ENCODE results near the gene MMP21.
A peak's percentile ranks its signal among the peaks of the same experiment; 100 is the strongest.

The MMP21 gene

DNA sequence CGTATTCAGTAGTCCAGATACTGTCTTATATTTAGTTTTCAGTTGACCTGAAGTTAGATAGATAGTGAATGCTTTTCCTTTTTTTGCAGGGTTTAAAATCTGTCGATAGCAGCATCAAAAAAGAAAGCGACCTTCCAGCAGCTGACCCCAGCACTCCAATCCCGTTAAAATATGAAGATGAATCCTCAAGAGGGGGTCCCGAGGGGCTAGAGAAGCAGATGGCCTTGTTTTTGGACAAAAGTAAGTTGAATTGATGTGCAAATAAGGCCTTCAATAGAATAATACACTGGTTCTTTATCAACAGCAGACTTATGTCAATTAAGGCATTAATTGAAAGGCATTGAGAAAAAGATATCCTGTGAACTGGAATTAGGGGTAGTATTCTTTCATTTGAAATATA lies 37.4 kb downstream of the MMP21 start:
- no peaks in the 10 kb centered on the region for H3K9me3 ChIP-seq (ENCODE audit: control insufficient read depth in 2 of 2, low read length in 2 of 2)
- no peaks in the 10 kb centered on the region for H3K27me3 ChIP-seq (ENCODE audit: control insufficient read depth in 2 of 2, insufficient read depth in 2 of 2, low read length in 2 of 2)
- no peak overlapping the region for H3K9ac ChIP-seq (ENCODE audit: low read depth in 1 of 2, low read length in 2 of 2)
- peaks cover 83 to 87% of the 10 kb centered on the region in 2 donors for H3K36me3 ChIP-seq (ENCODE audit: control insufficient read depth in 2 of 2, insufficient read depth in 2 of 2, low read length in 2 of 2)
- H3K27ac ChIP-seq (ENCODE audit: low read depth in 2 of 2, low read length in 2 of 2): no peak overlapping the region
- no peak overlapping the region for H3K4me3 ChIP-seq (ENCODE audit: low read length in 2 of 2)
- no peaks in the 10 kb centered on the region for H3K4me1 ChIP-seq (ENCODE audit: control insufficient read depth in 2 of 2, insufficient read depth in 2 of 2, low read length in 2 of 2)

DNA sequence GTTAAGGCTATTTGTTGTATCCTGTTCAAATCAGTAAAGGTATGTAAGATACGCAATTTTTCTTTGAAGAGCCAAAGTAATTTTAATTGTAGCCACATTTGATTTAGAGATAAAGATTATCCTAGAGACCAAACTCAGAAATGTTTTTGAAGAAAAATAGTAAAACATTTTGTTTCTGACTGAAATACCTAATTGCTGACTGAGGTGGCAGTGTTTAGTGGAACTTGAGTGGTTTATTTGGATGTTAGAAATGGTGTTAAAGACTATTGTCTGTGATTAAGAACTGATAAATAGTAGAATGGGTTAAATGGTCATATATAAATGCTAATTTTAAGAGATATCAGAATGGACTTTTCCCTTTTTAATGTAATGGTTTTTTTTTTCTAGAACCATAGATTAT lies 40.8 kb downstream of the MMP21 start:
- H3K4me1 ChIP-seq (ENCODE audit: control insufficient read depth in 2 of 2, insufficient read depth in 2 of 2, low read length in 2 of 2): no peaks in the 10 kb centered on the region
- no peaks in the 10 kb centered on the region for H3K9me3 ChIP-seq (ENCODE audit: control insufficient read depth in 2 of 2, low read length in 2 of 2)
- H3K9ac ChIP-seq (ENCODE audit: low read depth in 1 of 2, low read length in 2 of 2): no peak overlapping the region
- no peak overlapping the region for H3K4me3 ChIP-seq (ENCODE audit: low read length in 2 of 2)
- no peaks in the 10 kb centered on the region for H3K27me3 ChIP-seq (ENCODE audit: control insufficient read depth in 2 of 2, insufficient read depth in 2 of 2, low read length in 2 of 2)
- peaks cover 84 to 90% of the 10 kb centered on the region in 2 donors for H3K36me3 ChIP-seq (ENCODE audit: control insufficient read depth in 2 of 2, insufficient read depth in 2 of 2, low read length in 2 of 2)
- no peak overlapping the region for H3K27ac ChIP-seq (ENCODE audit: low read depth in 2 of 2, low read length in 2 of 2)

DNA sequence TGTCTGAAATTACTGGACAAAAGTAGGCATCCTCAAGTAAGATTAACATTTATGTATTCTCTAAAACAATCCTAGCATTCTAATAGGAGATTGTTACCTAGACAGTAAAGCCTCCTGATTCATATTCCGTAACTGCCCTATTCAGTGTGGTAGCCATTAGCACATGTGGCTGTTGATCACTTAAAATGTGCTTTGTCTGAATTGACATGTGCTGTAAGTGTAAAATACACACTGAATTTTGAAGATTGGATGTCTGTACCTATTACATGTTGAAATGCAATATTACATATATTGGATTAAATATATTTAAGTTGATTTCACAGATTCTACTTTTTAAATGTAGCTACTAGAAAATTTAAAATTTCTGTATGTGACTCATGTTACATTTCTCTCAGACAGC lies 41.5 kb downstream of the MMP21 start:
- Histone ChIP-seq H3K4me1 (ENCODE audit: control insufficient read depth in 2 of 2, insufficient read depth in 2 of 2, low read length in 2 of 2) (no peaks in the 10 kb centered on the region), H3K36me3 (ENCODE audit: control insufficient read depth in 2 of 2, insufficient read depth in 2 of 2, low read length in 2 of 2) (peaks cover 84 to 90% of the 10 kb centered on the region in 2 donors), H3K9me3 (ENCODE audit: control insufficient read depth in 2 of 2, low read length in 2 of 2) (no peaks in the 10 kb centered on the region), H3K4me3 (ENCODE audit: low read length in 2 of 2) (no peak overlapping the region), H3K9ac (ENCODE audit: low read depth in 1 of 2, low read length in 2 of 2) (no peak overlapping the region), H3K27ac (ENCODE audit: low read depth in 2 of 2, low read length in 2 of 2) (no peak overlapping the region), H3K27me3 (ENCODE audit: control insufficient read depth in 2 of 2, insufficient read depth in 2 of 2, low read length in 2 of 2) (no peaks in the 10 kb centered on the region)

DNA sequence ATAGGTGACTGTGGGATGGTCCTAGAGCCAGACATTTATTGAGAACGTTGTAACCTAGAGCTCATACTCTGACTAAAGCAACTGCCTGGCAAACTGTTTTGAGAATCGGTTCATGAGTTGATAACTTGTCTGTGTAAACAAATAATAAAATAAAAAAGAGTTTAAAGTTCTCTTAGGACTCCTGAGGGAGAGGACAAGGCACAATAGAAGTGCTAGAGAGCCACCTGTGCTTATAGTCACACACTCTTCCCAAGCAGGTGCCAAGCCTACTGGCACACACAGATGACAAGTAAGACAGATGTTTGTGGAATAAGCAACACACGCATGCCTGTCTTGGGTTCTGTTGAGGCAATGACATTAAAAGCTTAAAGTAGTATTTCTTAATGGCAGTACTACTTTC lies 48.2 kb downstream of the MMP21 start:
- peaks cover 79 to 85% of the 10 kb centered on the region in 2 donors for H3K36me3 ChIP-seq (ENCODE audit: control insufficient read depth in 2 of 2, insufficient read depth in 2 of 2, low read length in 2 of 2)
- H3K4me1 ChIP-seq (ENCODE audit: control insufficient read depth in 2 of 2, insufficient read depth in 2 of 2, low read length in 2 of 2): peaks cover 0 to 14% of the 10 kb centered on the region in 2 donors
- no peak overlapping the region for H3K4me3 ChIP-seq (ENCODE audit: low read length in 2 of 2)
- no peaks in the 10 kb centered on the region for H3K27me3 ChIP-seq (ENCODE audit: control insufficient read depth in 2 of 2, insufficient read depth in 2 of 2, low read length in 2 of 2)
- H3K27ac ChIP-seq (ENCODE audit: low read depth in 2 of 2, low read length in 2 of 2): no peak overlapping the region
- H3K9me3 ChIP-seq (ENCODE audit: control insufficient read depth in 2 of 2, low read length in 2 of 2): no peaks in the 10 kb centered on the region
- H3K9ac ChIP-seq (ENCODE audit: low read depth in 1 of 2, low read length in 2 of 2): no peak overlapping the region

DNA sequence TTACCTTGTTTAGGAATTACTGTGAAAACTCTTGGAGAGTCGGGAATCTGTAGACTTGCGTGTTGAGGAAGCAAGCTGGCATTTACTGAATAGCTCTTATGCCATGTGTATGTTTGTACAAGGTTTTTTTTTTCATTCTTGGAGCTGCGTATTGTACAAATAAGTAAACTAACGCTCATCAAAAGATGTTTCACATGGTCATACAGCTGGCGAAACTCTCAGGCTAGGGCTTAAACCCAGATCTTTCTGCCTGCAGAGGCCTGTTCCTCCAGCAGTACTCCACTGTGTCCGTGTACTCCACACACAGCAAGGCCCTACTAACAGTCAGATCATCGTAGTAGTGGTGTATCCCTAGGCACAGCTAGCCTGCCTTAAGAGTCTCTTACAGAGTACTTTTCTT lies 48.7 kb downstream of the MMP21 start:
- Histone ChIP-seq H3K27me3 (ENCODE audit: control insufficient read depth in 2 of 2, insufficient read depth in 2 of 2, low read length in 2 of 2) (no peaks in the 10 kb centered on the region), H3K4me3 (ENCODE audit: low read length in 2 of 2) (no peak overlapping the region), H3K27ac (ENCODE audit: low read depth in 2 of 2, low read length in 2 of 2) (no peak overlapping the region), H3K4me1 (ENCODE audit: control insufficient read depth in 2 of 2, insufficient read depth in 2 of 2, low read length in 2 of 2) (peaks cover 0 to 14% of the 10 kb centered on the region in 2 donors), H3K9me3 (ENCODE audit: control insufficient read depth in 2 of 2, low read length in 2 of 2) (no peaks in the 10 kb centered on the region), H3K36me3 (ENCODE audit: control insufficient read depth in 2 of 2, insufficient read depth in 2 of 2, low read length in 2 of 2) (peaks cover 75 to 85% of the 10 kb centered on the region in 2 donors), H3K9ac (ENCODE audit: low read depth in 1 of 2, low read length in 2 of 2) (peak overlapping the region in 1 of 2 donors; percentile 21)

DNA sequence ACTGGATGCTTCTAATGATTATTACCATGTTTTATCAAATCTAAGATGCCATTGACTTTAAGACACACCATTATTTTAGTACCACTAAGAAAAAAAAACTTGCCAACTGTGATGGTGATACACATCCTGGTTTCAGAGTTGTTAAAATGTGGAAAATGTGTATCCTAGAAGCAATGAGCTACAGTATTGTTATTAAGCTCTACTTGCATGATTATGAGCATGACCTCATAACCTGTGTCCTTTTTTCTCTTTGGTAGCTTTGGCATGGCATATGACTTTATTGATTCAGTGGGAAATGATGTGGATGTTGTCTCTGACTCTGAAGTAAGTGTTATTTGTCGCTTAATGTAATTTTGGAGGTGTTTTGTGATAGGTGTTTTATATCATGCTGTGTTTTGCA lies 52.8 kb downstream of the MMP21 start:
- Histone ChIP-seq H3K4me1 (ENCODE audit: control insufficient read depth in 2 of 2, insufficient read depth in 2 of 2, low read length in 2 of 2) (peaks cover 8 to 30% of the 10 kb centered on the region in 2 donors), H3K27ac (ENCODE audit: low read depth in 2 of 2, low read length in 2 of 2) (no peak overlapping the region), H3K36me3 (ENCODE audit: control insufficient read depth in 2 of 2, insufficient read depth in 2 of 2, low read length in 2 of 2) (peaks cover 50 to 51% of the 10 kb centered on the region in 2 donors), H3K9ac (ENCODE audit: low read depth in 1 of 2, low read length in 2 of 2) (no peak overlapping the region), H3K9me3 (ENCODE audit: control insufficient read depth in 2 of 2, low read length in 2 of 2) (no peaks in the 10 kb centered on the region), H3K27me3 (ENCODE audit: control insufficient read depth in 2 of 2, insufficient read depth in 2 of 2, low read length in 2 of 2) (no peaks in the 10 kb centered on the region), H3K4me3 (ENCODE audit: low read length in 2 of 2) (no peak overlapping the region)

DNA sequence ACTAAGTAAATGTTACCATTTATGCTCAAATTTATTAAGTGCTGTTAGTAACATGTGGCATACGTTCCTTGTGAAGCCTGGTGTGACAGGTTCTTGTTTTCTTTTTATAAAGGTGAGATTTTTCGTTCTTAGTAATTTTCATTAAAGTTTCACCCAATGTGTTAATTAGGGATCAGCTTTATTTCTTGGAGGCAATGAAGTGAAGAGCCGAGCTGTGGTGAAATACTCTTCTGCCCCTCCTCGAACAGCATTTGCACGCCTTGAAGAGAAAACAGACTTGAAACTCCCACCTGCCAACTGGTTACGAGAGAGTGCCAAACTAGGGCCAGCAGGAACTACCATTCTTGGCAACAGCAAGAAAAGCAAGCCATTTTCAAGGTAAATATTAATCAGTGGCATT lies 54.6 kb downstream of the MMP21 start:
- Histone ChIP-seq H3K4me3 (ENCODE audit: low read length in 2 of 2) (peak overlapping the region in 1 of 2 donors; percentile 100), H3K27me3 (ENCODE audit: control insufficient read depth in 2 of 2, insufficient read depth in 2 of 2, low read length in 2 of 2) (no peaks in the 10 kb centered on the region), H3K9ac (ENCODE audit: low read depth in 1 of 2, low read length in 2 of 2) (no peak overlapping the region), H3K36me3 (ENCODE audit: control insufficient read depth in 2 of 2, insufficient read depth in 2 of 2, low read length in 2 of 2) (peaks cover 36 to 37% of the 10 kb centered on the region in 2 donors), H3K27ac (ENCODE audit: low read depth in 2 of 2, low read length in 2 of 2) (no peak overlapping the region), H3K9me3 (ENCODE audit: control insufficient read depth in 2 of 2, low read length in 2 of 2) (no peaks in the 10 kb centered on the region), H3K4me1 (ENCODE audit: control insufficient read depth in 2 of 2, insufficient read depth in 2 of 2, low read length in 2 of 2) (peaks cover 8 to 16% of the 10 kb centered on the region in 2 donors)

DNA sequence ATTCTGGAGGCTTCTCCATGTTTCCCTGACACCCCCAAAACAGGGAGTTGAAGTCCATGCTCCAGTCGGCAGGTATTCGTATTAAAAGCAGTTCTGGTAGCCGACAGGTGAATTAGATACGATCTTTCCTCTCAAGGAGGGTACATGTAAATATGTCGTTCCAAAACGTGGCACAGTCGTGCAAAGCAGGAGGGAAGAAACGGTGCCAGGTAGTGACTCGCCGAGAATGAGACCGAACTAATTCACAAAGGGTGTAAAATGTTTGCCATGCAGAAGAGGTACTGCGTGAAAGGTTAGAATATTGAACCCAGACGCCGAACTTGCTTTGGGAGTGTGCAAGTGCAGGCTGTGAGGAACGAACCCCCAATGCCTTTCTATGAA lies 55.6 kb downstream of the MMP21 start:
- peaks cover 27 to 29% of the 10 kb centered on the region in 2 donors for H3K36me3 ChIP-seq (ENCODE audit: control insufficient read depth in 2 of 2, insufficient read depth in 2 of 2, low read length in 2 of 2)
- H3K9me3 ChIP-seq (ENCODE audit: control insufficient read depth in 2 of 2, low read length in 2 of 2): no peaks in the 10 kb centered on the region
- H3K4me1 ChIP-seq (ENCODE audit: control insufficient read depth in 2 of 2, insufficient read depth in 2 of 2, low read length in 2 of 2): peaks cover 8 to 16% of the 10 kb centered on the region in 2 donors
- peak overlapping the region; percentile 94 to 100 for H3K4me3 ChIP-seq (ENCODE audit: low read length in 2 of 2)
- H3K27ac ChIP-seq (ENCODE audit: low read depth in 2 of 2, low read length in 2 of 2): peak overlapping the region; percentile 81 to 87
- peak overlapping the region; percentile 98 to 99 for H3K9ac ChIP-seq (ENCODE audit: low read depth in 1 of 2, low read length in 2 of 2)
- no peaks in the 10 kb centered on the region for H3K27me3 ChIP-seq (ENCODE audit: control insufficient read depth in 2 of 2, insufficient read depth in 2 of 2, low read length in 2 of 2)

DNA sequence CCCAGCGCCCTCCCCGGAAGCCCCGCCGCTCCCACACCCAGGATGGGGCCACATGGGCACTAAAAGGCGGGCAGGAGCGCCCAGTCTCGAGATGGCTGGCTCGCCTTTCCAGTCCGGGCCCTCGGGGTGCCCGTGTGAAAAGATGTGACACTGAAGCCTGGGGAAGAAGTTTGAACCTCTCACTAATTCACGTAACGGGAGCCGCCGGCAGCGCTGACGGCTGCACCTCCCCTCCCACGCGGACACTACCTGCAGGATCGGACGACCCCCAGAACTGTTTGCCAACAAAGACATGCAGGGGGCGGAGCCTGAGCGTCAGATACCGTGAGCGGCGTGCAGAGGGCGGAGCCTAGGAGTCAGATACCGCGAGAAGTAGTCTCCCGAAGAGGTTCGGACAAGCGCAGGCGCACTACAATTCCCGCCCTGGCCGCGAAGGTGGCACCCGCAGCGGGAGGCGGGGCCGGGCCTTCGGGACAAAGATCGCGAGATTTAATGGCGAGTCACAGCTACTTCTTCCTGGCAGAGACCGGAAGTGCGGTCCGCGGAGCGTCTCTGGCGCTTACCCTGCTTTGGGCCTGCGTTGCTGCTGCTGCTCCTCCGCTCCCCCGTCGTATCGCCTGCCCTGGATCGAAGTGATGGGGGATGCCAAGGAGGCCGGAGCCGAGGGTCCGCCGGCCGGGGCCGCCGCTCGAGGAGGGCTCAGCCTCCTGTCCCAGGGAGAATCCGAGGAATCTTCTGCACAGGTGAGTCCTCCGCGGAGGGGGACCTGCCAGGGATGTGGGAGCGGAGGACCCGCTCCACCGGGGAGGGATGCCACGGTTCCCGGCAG lies 56.2 kb downstream of the MMP21 start, which contains the start of gene EDRF1:
EDRF1 (plus strand) TSS at position 537 of the 829 bp plus-strand sequence; CDS start at position 636, 99 bp downstream.
- Histone ChIP-seq H3K27ac (ENCODE audit: low read depth in 2 of 2, low read length in 2 of 2) (peak within 1 kb of the TSS; percentile 85 to 87), H3K36me3 (ENCODE audit: control insufficient read depth in 2 of 2, insufficient read depth in 2 of 2, low read length in 2 of 2) (peaks cover 21 to 23% of the 10 kb centered on the region in 2 donors), H3K4me1 (ENCODE audit: control insufficient read depth in 2 of 2, insufficient read depth in 2 of 2, low read length in 2 of 2) (peaks cover 8 to 16% of the 10 kb centered on the region in 2 donors), H3K9ac (ENCODE audit: low read depth in 1 of 2, low read length in 2 of 2) (peak within 1 kb of the TSS; percentile 98 to 99), H3K4me3 (ENCODE audit: low read length in 2 of 2) (peak within 1 kb of the TSS; percentile 94 to 100), H3K27me3 (ENCODE audit: control insufficient read depth in 2 of 2, insufficient read depth in 2 of 2, low read length in 2 of 2) (no peaks in the 10 kb centered on the region), H3K9me3 (ENCODE audit: control insufficient read depth in 2 of 2, low read length in 2 of 2) (no peaks in the 10 kb centered on the region)

All from mucosa of rectum (tissue), 2 donors.